Sigmoid colon (tissue), 4 donors: ENCODE data around the gene JDP2.
"Not testable (repeated sequence)": the region's sequence is repeated elsewhere in the genome, so short reads cannot be mapped to it uniquely, and the experiment has no call there.

Experiments used
- EP300 ChIP-seq, 4 donors: sonication (generic); formaldehyde crosslinking; IDR thresholded peaks; one replicate each; pipeline ENCODE4 v1.6.1; 2017; ENCODE audit warnings: antibody characterized with exemption in 4 of 4
- POLR2AphosphoS5 ChIP-seq, 4 donors: sonication (generic); formaldehyde crosslinking; IDR thresholded peaks; one replicate each; pipeline ENCODE4 v1.6.1; 2017; ENCODE audit warnings: antibody characterized with exemption in 4 of 4
- TF ChIP-seq, protein P1 (sequence below), 4 experiments: fragments of 450-650 bp in 3 of 4; fragments of 200-600 bp in 1 of 4; IDR thresholded peaks; one replicate each; pipeline ENCODE4 v1.5.1; 2016 to 2019; ENCODE audit warnings: antibody characterized with exemption in 4 of 4, mild to moderate bottlenecking in 3 of 4, moderate library complexity in 2 of 4

GRCh38 chr14:75474127-75474526 lies 46.3 kb downstream of the JDP2 start:
- TF ChIP-seq, protein P1, sequence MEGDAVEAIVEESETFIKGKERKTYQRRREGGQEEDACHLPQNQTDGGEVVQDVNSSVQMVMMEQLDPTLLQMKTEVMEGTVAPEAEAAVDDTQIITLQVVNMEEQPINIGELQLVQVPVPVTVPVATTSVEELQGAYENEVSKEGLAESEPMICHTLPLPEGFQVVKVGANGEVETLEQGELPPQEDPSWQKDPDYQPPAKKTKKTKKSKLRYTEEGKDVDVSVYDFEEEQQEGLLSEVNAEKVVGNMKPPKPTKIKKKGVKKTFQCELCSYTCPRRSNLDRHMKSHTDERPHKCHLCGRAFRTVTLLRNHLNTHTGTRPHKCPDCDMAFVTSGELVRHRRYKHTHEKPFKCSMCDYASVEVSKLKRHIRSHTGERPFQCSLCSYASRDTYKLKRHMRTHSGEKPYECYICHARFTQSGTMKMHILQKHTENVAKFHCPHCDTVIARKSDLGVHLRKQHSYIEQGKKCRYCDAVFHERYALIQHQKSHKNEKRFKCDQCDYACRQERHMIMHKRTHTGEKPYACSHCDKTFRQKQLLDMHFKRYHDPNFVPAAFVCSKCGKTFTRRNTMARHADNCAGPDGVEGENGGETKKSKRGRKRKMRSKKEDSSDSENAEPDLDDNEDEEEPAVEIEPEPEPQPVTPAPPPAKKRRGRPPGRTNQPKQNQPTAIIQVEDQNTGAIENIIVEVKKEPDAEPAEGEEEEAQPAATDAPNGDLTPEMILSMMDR (IDR thresholded peaks at IDR 0.05) = not testable (repeated sequence)
- not testable (repeated sequence) for TF ChIP-seq EP300, POLR2AphosphoS5 (IDR thresholded peaks at IDR 0.05)
